HG03280 (cell line): ENCODE data around the gene SUFU.

Source experiments
- ATAC-seq: cut with Tn5 transposase; IDR thresholded peaks from one replicate; pipeline ENCODE4 v1.9.1; 2021; ENCODE audit warnings: mild to moderate bottlenecking, moderate library complexity; ENCODE audit not compliant: unreplicated experiment

The SUFU gene

DNA sequence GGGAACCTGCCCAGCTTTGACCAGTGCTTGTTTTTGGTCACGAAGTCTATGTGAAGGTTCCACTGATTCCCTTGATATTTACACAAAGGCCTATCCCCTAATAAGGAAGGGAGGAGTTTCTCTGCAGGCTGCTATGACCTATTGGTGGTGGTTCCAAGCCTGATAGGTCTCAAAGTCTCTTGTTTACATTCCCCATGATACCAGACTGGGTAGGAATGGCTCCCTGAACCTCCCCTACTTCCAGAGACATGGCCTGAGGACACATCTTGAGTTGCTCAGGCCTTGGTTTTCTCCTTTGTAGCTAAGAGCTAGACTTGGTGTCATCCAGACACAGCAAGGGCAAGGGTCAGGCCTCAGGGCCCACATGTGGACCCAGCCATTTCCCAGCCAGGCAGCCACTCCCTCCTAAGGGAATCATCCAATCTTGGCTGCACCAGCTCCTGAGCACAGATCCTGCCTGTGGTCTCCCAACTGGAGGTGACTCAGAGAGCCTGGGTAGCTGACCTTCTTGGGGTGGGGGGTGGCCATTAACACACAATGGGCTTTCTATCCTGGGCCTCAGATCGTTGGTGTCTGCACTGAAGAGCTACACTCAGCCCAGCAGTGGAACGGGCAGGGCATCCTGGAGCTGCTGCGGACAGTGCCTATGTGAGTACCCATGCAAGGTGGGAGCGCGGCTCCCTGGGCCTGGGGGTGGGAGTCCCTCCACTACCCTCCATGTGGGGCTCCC is 89.5 kb downstream of the SUFU start:
- no peak for ATAC-seq

DNA sequence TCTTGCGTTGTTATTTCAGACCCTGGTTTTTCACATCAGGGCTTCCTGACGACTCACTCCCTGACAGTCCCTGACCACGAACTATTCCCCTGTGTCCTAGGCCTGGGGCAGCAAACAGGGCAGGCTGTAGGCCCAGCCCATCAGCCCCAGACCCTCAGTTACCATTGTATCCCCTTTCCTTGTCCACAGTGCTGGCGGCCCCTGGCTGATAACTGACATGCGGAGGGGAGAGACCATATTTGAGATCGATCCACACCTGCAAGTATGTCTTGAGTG is 90.0 kb downstream of the SUFU start:
- no peak for ATAC-seq

GRCh38 chr10:102595293-102595692 is 91.5 kb downstream of the SUFU start:
- no peak for ATAC-seq

DNA sequence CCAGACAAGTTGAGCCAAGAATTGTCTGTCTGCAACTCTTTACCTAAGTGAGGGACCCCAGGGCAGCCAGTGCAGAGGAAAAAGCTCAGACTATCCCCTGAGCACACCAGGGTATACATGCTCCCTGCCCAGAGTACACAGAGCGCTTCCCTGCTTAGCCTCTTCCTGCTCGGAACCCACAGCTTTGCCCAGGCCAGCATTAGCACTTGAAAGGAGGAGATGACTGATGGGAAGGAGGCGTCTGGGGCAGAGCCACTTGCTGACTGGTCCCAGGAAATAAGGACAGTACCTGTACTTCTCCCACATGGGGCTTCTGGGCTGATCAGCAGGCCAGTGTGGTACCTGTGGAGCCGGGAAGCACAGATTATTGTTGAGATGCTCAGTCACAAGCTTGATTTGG is 92.1 kb downstream of the SUFU start:
- ATAC-seq, result no peak

DNA sequence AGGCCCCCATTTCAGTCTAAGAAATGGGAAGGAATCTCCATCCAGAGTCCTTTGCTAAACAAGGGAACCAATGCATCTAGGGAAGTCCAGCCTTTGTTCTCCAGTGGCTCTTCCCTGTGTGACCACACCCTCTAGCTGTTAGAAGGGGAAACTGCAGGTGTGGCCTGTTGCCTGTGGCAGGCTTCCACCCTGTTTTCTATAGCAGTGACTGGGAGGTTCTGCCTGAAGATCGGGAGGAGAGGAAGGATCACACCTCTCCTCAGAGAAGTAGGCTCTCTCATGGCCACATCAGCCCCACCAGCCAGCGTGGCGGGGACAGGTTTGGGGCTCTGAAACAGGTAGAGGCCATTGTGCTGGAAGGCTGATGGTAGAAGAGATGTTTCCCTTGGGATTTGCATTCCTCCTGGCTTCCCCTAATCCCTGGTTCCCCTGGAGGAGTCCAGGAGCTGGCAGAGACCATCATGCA is 92.8 kb downstream of the SUFU start:
- ATAC-seq, result no peak

- ATAC-seq, result no peak
These were observed 93.6 kb downstream of the SUFU start for GRCh38 chr10:102597131-102597991.

DNA sequence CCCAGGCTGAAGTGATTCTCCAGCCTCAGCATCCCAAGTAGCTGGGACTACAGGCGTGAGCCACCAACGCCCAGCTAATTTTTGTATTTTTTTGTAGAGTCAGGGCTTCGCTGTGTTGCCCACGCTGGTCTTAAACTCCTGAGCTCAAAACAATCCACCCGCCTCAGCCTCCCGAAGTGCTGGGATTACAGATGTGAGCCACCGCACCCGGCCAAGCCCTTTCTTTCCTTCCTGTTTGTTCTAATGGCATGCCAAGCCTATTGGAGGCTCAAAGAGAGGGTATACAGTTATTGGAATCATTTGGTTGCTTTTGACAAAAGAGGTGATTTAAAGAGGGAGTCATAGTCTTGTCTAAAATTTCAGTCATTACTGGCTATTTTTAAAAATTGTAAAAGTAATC is 94.5 kb downstream of the SUFU start:
- no peak for ATAC-seq

- no peak for ATAC-seq
These were observed 96.0 kb downstream of the SUFU start for GRCh38 chr10:102599565-102600327.

DNA sequence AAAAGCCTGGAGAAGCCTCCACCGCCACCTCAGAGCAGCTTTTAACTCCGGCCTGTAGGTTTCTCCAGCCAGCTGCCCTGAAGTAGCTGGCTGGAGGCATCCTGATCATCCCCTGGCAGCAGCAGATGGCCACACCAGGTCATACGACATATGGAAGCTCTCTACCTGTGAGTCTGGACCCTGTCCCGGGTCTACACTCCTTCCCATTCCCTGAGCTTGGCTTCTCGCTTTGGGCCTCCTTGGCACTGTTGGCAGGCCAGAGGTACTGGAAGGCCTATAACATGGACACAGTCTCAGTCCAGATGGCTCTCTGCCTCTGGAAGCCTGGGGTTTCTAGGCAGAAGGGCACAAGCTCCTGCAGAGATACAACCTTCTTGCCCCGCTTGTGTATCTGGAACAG is 97.0 kb downstream of the SUFU start:
- ATAC-seq, result no peak

- ATAC-seq, result no peak
These were observed 97.9 kb downstream of the SUFU start for GRCh38 chr10:102601639-102602038.

DNA sequence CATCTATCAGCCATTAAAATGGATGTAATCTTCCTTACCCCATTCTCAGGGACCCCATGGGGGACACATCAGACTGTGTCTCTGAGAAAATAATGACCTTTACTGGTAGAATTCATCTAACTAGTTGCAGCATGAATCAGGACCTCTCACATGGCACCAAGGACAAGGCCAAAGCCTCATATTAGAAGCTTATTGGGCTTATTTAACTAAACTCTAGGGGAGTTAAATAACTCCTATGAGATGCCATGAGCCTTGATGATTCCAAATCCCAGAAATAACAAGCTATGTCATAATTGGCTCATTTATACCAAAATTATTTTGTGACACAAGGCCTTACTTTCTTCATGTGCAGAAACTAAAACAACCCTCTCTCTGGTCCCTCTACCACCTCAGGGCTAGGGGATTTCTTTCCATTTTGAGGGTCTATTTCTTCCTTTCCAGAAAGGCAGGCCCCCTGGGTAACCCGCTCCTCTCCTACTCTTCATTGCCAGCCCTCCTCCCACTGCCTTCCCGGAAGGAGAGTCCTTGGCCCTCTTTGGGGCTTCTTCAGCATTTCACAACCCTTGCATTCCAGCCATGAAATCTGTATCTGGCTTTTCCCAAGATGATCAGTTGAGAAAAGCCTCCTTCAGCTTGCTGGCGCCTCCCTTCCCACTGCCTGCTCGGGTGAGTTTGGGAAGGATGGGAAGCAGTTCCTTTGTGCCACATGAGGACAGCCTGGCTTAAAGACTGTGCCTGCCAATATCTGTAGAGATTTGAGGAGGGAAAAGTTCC is 98.7 kb downstream of the SUFU start:
- ATAC-seq, result no peak

DNA sequence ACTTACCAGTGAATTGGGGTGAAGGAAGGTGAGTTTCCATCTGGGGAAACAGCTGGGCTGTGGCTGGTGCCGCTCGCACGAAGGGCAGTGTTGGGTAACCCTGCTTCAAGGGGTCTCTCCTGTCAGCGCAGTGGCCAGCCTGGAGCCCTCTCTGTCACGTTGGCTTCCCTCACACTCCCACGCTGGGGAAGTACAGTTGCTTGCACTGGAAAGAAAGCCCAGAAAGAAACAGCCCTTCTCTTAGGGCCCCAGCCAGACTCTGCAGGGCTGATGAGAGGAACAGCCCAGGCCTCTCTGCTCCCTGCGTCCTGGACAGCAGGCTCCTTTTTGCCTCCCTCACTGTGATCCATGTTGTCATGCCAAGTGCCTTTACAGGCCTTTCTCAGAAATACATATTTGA is 100.2 kb downstream of the SUFU start:
- ATAC-seq, result no peak

GRCh38 chr10:102604439-102604841 is 100.7 kb downstream of the SUFU start:
- no peak for ATAC-seq

DNA sequence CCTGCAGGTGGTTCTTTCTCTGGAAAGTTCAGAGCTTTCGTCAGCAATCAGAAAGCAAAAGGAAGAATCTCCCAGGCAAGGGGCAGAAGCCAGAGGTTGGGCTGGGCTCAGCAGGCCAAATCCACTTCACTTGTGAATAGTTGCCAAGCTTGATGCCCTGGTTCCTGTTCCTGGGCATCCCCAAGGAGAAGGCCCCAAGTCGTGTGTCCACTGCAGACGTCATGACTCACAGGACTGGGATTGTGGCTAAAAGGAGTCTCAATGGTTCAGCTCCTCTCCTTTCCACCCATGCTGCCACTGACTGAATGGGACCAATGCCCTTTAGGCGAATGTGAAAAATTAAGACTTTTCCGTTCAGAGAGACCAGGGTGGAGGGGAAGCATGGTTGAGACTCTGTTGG is 101.9 kb downstream of the SUFU start:
- no peak for ATAC-seq

- no peak for ATAC-seq
These were observed 104.7 kb downstream of the SUFU start for GRCh38 chr10:102608487-102608886.

- ATAC-seq, result no peak
These were observed 106.7 kb downstream of the SUFU start for GRCh38 chr10:102610441-102610887.

DNA sequence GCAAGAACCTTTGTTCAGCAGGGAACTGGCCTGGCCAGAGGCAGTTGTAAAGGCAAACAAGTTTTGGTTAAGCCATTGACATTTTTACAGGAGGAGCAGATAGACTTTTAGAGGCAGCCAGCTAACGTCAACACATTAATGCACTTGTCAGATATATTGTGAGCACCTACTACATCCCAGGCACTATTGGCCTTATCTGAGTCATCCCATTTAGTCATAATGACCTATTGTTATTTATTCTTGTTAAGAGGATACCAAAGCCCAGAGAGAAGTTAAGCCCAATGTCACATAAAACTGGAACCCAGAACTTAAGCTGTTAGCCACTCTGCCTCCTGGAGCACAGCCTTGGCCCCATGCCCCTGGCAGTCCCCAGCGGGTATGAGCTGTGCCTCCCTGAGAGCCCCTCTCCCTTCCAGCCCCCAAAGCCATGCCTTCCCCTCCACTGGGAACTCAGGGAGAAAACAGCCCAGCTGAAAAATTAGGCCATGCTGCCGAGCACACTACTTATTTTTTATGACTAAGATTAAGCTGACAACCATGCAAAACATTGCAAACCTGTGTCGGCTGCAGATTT is 107.8 kb downstream of the SUFU start:
- ATAC-seq, result no peak

GRCh38 chr10:102612964-102613275 is 109.1 kb downstream of the SUFU start:
- ATAC-seq, result no peak

DNA sequence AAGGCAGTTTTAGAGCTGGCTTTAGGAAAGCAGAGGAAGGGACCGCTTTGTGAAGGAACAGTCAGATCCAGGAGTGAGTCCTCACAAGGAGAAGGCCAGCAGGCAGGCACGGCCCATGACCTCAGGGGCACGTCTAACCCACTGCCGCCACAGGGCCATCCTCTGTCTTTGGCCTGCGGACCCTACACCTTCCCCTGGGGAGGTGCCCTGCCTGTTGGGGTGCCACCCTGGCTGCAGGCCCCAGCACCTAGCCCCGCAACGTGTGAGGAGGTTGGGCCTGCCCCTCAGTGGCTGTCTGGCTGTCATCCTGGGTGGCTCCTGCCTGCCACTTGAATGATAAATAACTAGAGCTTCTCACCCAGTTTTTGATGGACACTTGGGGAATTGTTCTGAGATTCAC is 109.5 kb downstream of the SUFU start:
- ATAC-seq, result no peak

- ATAC-seq, result no peak
These were observed 110.0 kb downstream of the SUFU start for GRCh38 chr10:102613785-102614184.

DNA sequence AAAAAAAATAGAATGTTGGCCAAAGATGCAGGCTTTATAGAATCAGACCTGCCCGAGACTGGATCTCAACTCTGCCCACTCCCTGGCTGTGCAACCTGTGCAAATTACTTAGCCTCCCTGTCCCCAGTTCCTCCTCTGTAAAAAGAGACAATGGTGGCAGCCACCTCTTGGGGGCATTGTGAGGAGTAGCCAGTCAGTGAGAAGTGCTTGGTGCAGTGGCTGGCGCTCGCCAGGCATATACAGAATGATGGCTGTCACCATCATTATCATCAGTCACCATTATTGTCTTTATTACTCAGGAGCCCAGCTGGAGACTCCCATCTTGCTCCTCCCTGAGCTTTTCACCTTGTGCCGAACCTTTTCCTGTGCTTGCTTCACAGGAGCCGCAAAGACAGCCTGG is 111.1 kb downstream of the SUFU start:
- ATAC-seq, result no peak
